Measurements from ENCODE around the gene FRMD3.

The FRMD3 gene

GRCh38 chr9:83299571-83299970 lies 238.6 kb downstream of the FRMD3 start:
- Histone ChIP-seq H3K4me1 (ENCODE audit: insufficient read depth, low read length, poor library complexity, severe bottlenecking) (no peaks in the 10 kb centered on the region), H3K9me2 (replicated peaks; ENCODE audit: low read depth, low read length) (no peaks in the 10 kb centered on the region), H3K4me2 (ENCODE audit: low read depth, low read length, poor library complexity, severe bottlenecking) (no peak overlapping the region), H3F3A (ENCODE audit: low read depth) (no peaks in the 10 kb centered on the region), H3K36me3 (ENCODE audit: insufficient read depth, low read length) (no peaks in the 10 kb centered on the region), H2AFZ (ENCODE audit: low read length) (no peak overlapping the region), H3K4me3 (ENCODE audit: low read length, poor library complexity, severe bottlenecking) (no peak overlapping the region), H3K9ac (ENCODE audit: low read depth, low read length, poor library complexity, severe bottlenecking) (no peak overlapping the region), H4K20me1 (ENCODE audit: insufficient read depth, low read length, poor library complexity, severe bottlenecking) (no peaks in the 10 kb centered on the region), H3K27me3 (ENCODE audit: insufficient read depth, low read length, poor library complexity, severe bottlenecking) (no peaks in the 10 kb centered on the region), H3K79me2 (ENCODE audit: insufficient read depth, low read length) (no peaks in the 10 kb centered on the region), H3K9me3 (ENCODE audit: insufficient read depth, low read depth, low read length) (no peaks in the 10 kb centered on the region)
- TF ChIP-seq EZH2phosphoT487 (IDR thresholded peaks at IDR 0.05; ENCODE audit: borderline replicate concordance) (no peak), CTCF (conservative IDR thresholded peaks at IDR 0.05; ENCODE audit: low read length) (no peak)

- Histone ChIP-seq H3K4me3 (ENCODE audit: low read length, poor library complexity, severe bottlenecking) (no peak overlapping the region), H3K36me3 (ENCODE audit: insufficient read depth, low read length) (no peaks in the 10 kb centered on the region), H3K9ac (ENCODE audit: low read depth, low read length, poor library complexity, severe bottlenecking) (no peak overlapping the region), H3K9me3 (ENCODE audit: insufficient read depth, low read depth, low read length) (no peaks in the 10 kb centered on the region), H3K27me3 (ENCODE audit: insufficient read depth, low read length, poor library complexity, severe bottlenecking) (no peaks in the 10 kb centered on the region), H3K4me1 (ENCODE audit: insufficient read depth, low read length, poor library complexity, severe bottlenecking) (no peaks in the 10 kb centered on the region), H4K20me1 (ENCODE audit: insufficient read depth, low read length, poor library complexity, severe bottlenecking) (no peaks in the 10 kb centered on the region), H2AFZ (ENCODE audit: low read length) (no peak overlapping the region), H3K4me2 (ENCODE audit: low read depth, low read length, poor library complexity, severe bottlenecking) (no peak overlapping the region), H3K9me2 (replicated peaks; ENCODE audit: low read depth, low read length) (no peaks in the 10 kb centered on the region), H3F3A (ENCODE audit: low read depth) (no peaks in the 10 kb centered on the region), H3K79me2 (ENCODE audit: insufficient read depth, low read length) (no peaks in the 10 kb centered on the region)
- TF ChIP-seq CTCF (conservative IDR thresholded peaks at IDR 0.05; ENCODE audit: low read length) (no peak), EZH2phosphoT487 (IDR thresholded peaks at IDR 0.05; ENCODE audit: borderline replicate concordance) (no peak)
Observed at GRCh38 chr9:83299094-83299493, 239.1 kb downstream of the FRMD3 start.

DNA sequence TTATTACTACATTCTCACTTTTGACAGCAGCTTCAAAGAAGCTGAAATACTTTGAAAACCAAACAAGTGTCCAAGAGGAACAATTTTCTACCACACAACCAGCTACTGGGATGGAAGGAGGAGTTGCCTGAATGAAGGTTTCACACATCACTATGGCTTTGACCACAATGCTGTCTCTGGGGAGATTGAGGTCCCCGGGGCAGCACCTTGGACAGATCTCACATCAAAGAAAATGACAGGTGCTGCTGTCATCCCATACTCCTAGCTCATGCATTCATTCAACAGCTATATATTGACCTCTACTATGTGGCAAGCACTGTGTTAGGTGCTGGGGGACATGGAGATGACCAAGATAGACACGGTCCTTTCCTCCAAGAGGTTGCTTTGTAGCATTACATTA lies 242.1 kb downstream of the FRMD3 start:
- H3K36me3 ChIP-seq (ENCODE audit: insufficient read depth, low read length): no peaks in the 10 kb centered on the region
- no peaks in the 10 kb centered on the region for H3K9me3 ChIP-seq (ENCODE audit: insufficient read depth, low read depth, low read length)
- H3K9ac ChIP-seq (ENCODE audit: low read depth, low read length, poor library complexity, severe bottlenecking): no peak overlapping the region
- H3K4me2 ChIP-seq (ENCODE audit: low read depth, low read length, poor library complexity, severe bottlenecking): no peak overlapping the region
- no peaks in the 10 kb centered on the region for H3K27me3 ChIP-seq (ENCODE audit: insufficient read depth, low read length, poor library complexity, severe bottlenecking)
- H3K4me3 ChIP-seq (ENCODE audit: low read length, poor library complexity, severe bottlenecking): no peak overlapping the region
- H3F3A ChIP-seq (ENCODE audit: low read depth): no peaks in the 10 kb centered on the region
- no peak for TF ChIP-seq EZH2phosphoT487 (IDR thresholded peaks at IDR 0.05; ENCODE audit: borderline replicate concordance)
- TF ChIP-seq CTCF (conservative IDR thresholded peaks at IDR 0.05; ENCODE audit: low read length): no peak
- H3K9me2 ChIP-seq (replicated peaks; ENCODE audit: low read depth, low read length): no peaks in the 10 kb centered on the region
- H2AFZ ChIP-seq (ENCODE audit: low read length): no peak overlapping the region
- H4K20me1 ChIP-seq (ENCODE audit: insufficient read depth, low read length, poor library complexity, severe bottlenecking): no peaks in the 10 kb centered on the region
- no peaks in the 10 kb centered on the region for H3K79me2 ChIP-seq (ENCODE audit: insufficient read depth, low read length)
- H3K4me1 ChIP-seq (ENCODE audit: insufficient read depth, low read length, poor library complexity, severe bottlenecking): no peaks in the 10 kb centered on the region
